GM18520 (cell line): ENCODE data around the gene FOXF2.

Experiments used
- ATAC-seq: cut with Tn5 transposase; IDR thresholded peaks from one replicate; pipeline ENCODE4 v1.9.1; 2021; ENCODE audit not compliant: unreplicated experiment

Gene FOXF2

GRCh38 chr6:1438471-1438881, 49.1 kb downstream of the FOXF2 start:
- no peak for ATAC-seq

GRCh38 chr6:1439349-1439748, 50.0 kb downstream of the FOXF2 start:
- ATAC-seq, result no peak

- ATAC-seq, result no peak
Observed at GRCh38 chr6:1442929-1443328, 53.6 kb downstream of the FOXF2 start.
